Measurements from ENCODE around the gene EBPL. TPM values are rescaled to one million over a fixed set of nuclear protein-coding genes. Genes with fewer than 3 reads are reported as not detected.

EBPL gene
- total RNA-seq, 1 experiment from 2014 or later, result 114 TPM

DNA sequence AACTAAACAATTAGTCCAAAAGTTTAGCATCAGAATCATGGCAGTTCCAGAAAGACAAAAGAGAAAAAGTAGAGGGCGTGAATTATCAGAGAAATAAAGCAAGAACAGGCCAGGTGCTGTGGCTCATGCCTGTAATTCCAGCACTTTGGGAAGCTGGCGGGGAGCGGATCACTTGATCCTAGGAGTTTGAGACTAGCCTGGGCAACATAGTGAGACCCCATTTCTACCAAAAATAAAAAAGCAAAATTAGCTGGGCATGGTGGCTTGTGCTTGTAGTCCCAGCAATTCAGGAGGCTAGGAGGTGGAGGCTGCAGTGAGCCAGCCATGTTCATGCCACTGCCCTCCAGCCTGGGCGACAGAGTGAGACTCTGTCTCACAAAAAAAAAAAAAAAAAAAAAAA, 44.6 kb downstream of the EBPL start:
- DNase-seq (ENCODE audit: low read depth, low spot score), result no peak
- in situ Hi-C loops (cut with HindIII; ENCODE audit: low pct_unique_long_range_greater_than_20kb, low sequenced_read_pairs), result no loop called here

- DNase-seq (ENCODE audit: low read depth, low spot score), result no peak
- in situ Hi-C loops (cut with HindIII; ENCODE audit: low pct_unique_long_range_greater_than_20kb, low sequenced_read_pairs), result no loop called here
Measured at GRCh38 chr13:49645451-49645850, 45.8 kb downstream of the EBPL start.

DNA sequence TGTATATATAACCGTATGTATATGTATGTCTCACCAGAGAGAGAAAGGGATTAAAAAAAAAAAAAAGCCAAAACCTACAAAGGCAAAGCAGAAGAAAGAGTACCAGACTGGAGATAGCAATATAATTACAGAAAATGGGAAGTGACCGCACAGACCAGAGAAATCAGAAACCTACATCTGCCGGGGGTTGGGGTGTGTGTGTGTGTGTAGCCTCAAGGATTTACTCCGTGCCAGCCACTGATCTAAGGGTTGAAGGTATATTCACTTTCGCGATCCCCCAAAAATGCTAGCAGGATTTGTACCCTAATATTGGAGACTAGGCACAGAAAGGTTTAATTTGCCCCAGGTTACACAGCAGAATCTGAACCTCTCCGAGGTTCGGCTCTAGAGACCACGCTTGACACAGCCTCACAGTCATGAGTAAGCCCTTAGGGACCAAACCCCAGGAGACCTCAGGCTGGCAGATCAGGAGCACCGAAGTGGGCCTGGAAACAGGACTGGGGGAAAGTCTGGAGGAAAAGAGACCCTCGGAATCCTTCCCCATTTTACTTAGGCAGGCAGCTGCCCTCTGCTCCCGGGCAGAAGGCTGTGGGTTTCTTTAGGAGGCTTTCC, 48.1 kb downstream of the EBPL start:
- in situ Hi-C loops (cut with HindIII; ENCODE audit: low pct_unique_long_range_greater_than_20kb, low sequenced_read_pairs), result no loop called here

DNA sequence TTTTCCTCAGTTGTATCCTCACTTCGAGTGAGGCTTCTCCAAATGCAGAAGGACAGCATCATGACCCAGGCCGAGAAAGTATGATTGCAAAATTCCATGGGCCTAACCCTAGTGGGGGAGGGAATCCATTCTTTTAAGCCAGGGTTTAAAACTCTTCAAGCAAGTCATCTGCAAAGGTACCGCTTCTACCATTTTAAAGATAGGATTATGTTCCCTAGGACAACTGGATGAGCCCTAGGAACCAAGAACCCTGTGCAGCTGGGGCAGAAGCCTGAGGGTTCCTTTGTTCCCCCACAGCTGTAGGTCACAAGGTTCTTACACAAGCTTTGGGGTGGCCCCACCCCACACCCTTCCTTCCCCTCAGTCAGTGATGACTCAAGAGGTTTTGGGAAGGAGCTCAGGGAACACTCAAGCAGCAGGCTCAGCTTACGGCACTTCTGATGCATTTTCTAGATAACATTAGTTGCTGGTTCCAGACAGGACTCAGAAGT, 49.4 kb downstream of the EBPL start:
- no peak for DNase-seq (ENCODE audit: low read depth, low spot score)
- in situ Hi-C loops (cut with HindIII; ENCODE audit: low pct_unique_long_range_greater_than_20kb, low sequenced_read_pairs), result no loop called here

More for the DNA sequence above, 48.1 kb downstream of the EBPL start:
- DNase-seq (ENCODE audit: low read depth, low spot score), result no peak

- in situ Hi-C loops (cut with HindIII; ENCODE audit: low pct_unique_long_range_greater_than_20kb, low sequenced_read_pairs), result no loop called here
- no peak for DNase-seq (ENCODE audit: low read depth, low spot score)
Measured at GRCh38 chr13:49638744-49639072, 52.6 kb downstream of the EBPL start.

DNA sequence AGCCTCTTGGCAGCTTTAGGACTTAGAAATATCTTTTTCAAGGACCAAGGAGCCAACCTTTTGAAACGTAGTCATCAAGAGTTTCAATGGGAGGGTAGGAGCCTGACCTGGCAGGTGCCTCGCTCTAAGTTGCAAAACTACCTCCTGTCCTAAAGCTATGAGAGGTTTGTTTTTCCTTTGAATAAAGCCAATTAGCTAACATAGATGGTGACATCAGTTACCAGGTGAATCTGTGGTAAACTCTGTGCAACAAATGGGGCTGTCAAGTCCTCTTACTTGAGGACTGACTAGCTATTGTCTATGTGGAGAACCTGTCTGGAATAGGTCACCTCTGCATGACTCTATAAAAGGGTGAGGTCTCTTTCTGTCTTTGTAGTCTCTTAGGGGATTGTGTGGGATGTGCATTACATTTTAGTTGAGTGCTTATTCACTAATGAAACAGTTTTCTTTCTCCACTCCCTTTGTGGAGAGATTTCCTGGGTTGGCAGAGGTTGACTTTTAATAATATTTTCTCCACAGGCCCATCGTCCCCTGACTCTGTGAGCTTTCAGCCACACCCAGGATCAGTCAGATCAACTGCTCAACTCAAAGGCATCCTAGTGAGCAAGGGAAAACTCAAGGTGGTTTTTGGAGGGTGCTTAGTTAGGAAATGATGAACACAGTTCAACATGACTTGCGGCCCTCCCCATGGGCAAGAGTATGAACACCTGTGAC, 53.1 kb downstream of the EBPL start:
- no peak for DNase-seq (ENCODE audit: low read depth, low spot score)
- in situ Hi-C loops (cut with HindIII; ENCODE audit: low pct_unique_long_range_greater_than_20kb, low sequenced_read_pairs), result no loop called here

DNA sequence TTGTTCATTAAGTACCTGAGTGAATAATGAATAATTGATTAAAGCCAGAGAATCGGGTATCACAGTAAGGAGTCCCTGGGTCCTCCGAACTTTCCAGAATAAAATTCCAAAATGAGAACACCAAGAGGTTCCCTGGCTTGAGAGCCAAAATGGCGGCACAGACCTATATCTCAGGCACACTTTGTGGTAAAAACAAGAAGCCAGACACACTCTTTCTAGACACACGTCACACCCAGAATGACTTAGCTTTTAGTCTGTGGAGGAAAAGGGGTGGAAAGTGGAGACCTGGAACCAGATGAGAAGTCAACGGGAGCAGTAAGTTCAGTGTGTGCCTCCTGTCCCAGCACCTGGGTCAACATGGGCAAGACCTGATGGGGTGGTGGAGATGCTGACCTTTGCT, 54.6 kb downstream of the EBPL start:
- in situ Hi-C loops (cut with HindIII; ENCODE audit: low pct_unique_long_range_greater_than_20kb, low sequenced_read_pairs), result no loop called here
- DNase-seq (ENCODE audit: low read depth, low spot score), result no peak

- in situ Hi-C loops (cut with HindIII; ENCODE audit: low pct_unique_long_range_greater_than_20kb, low sequenced_read_pairs), result no loop called here
- DNase-seq (ENCODE audit: low read depth, low spot score), result peak; percentile 8
Measured at GRCh38 chr13:49635599-49636433, 55.5 kb downstream of the EBPL start.

- in situ Hi-C loops (cut with HindIII; ENCODE audit: low pct_unique_long_range_greater_than_20kb, low sequenced_read_pairs), result no loop called here
- DNase-seq (ENCODE audit: low read depth, low spot score), result no peak
Measured at GRCh38 chr13:49633710-49634109, 57.6 kb downstream of the EBPL start.

DNA sequence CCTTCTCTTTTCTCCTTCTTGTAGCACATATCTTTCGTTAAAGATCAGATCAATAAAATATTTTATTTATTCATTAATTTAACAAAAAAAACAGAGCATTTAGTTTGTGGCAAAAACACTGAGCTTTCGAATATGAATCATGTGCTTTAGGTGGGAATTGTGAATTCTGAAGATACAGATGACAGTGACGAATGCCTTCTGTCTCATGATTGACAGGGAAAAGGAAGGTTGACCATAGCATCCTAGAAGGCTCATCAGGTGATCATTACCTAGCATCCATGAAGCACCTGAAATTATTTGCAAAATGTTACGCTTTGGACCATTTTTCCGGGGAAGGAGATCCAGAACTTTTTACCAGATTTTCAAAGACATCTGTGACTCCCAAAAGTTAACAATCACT, 59.1 kb downstream of the EBPL start:
- DNase-seq (ENCODE audit: low read depth, low spot score), result no peak
- in situ Hi-C loops (cut with HindIII; ENCODE audit: low pct_unique_long_range_greater_than_20kb, low sequenced_read_pairs), result no loop called here

GRCh38 chr13:49630580-49630979, 60.7 kb downstream of the EBPL start:
- in situ Hi-C loops (cut with HindIII; ENCODE audit: low pct_unique_long_range_greater_than_20kb, low sequenced_read_pairs), result no loop called here
- DNase-seq (ENCODE audit: low read depth, low spot score), result no peak

GRCh38 chr13:49629947-49630346, 61.3 kb downstream of the EBPL start:
- in situ Hi-C loops (cut with HindIII; ENCODE audit: low pct_unique_long_range_greater_than_20kb, low sequenced_read_pairs), result no loop called here
- no peak for DNase-seq (ENCODE audit: low read depth, low spot score)

- no peak for DNase-seq (ENCODE audit: low read depth, low spot score)
- in situ Hi-C loops (cut with HindIII; ENCODE audit: low pct_unique_long_range_greater_than_20kb, low sequenced_read_pairs), result no loop called here
Measured at GRCh38 chr13:49629196-49629938, 61.9 kb downstream of the EBPL start.

- in situ Hi-C loops (cut with HindIII; ENCODE audit: low pct_unique_long_range_greater_than_20kb, low sequenced_read_pairs), result no loop called here
- no peak for DNase-seq (ENCODE audit: low read depth, low spot score)
Measured at GRCh38 chr13:49627831-49628652, 63.2 kb downstream of the EBPL start, which contains the start of gene ARL11. Gene ARL11, plus strand, starts transcription at chr13:49628507. Its CDS starts 1,941 bp downstream, at chr13:49630448.

DNA sequence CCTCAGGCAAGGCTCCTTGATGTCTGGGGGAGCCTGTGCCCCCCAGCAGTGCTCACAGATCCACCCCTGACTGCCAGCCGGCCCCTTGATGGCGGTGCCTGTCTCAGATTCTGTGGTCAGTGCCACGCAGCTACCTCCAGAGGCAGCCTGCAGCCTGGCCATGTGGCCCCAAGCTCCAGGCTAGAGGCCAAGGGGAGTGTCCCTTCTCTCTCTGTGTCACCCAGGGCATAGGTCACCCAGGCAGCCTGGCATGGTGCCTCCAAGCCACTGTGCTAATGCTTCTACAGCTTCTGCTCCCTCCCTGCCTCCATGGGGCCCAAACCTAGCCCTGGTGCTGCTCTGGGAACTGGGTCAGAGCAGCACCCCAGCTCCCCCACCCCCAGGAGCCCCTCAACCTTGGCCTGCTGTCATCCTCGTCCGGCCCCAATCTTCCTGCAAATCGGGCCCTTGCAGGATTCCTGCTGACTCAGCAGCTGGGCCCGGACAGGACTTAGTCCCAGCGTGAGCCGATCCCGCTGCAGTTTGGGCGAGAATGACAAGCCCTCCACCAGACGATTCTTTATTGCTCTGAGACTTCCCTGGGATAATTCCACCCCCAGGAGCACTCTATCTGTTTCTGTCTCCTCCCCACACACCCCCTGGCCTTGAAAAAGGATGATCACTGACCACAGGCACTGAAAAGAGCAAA, 65.8 kb downstream of the EBPL start:
- DNase-seq (ENCODE audit: low read depth, low spot score), result no peak
- in situ Hi-C loops (cut with HindIII; ENCODE audit: low pct_unique_long_range_greater_than_20kb, low sequenced_read_pairs), result no loop called here

- DNase-seq (ENCODE audit: low read depth, low spot score), result no peak
- in situ Hi-C loops (cut with HindIII; ENCODE audit: low pct_unique_long_range_greater_than_20kb, low sequenced_read_pairs), result no loop called here
Measured at GRCh38 chr13:49624229-49624628, 67.1 kb downstream of the EBPL start.
